22Rv1 (cell line): ENCODE data around the gene INPP5D.

ENCODE experiments used
- CTCF ChIP-seq: fragments of 450-650 bp; IDR thresholded peaks from 2 replicates; pipeline ENCODE4 v1.5.1; 2017; ENCODE audit warnings: mild to moderate bottlenecking
- ZFX ChIP-seq: fragments of 450-650 bp; IDR thresholded peaks from 2 replicates; pipeline ENCODE4 v1.6.1; 2017; ENCODE audit warnings: antibody characterized with exemption, borderline replicate concordance

- TF ChIP-seq CTCF (no peak), ZFX (no peak)
These were observed 133.6 kb downstream of the INPP5D start for GRCh38 chr2:233193738-233194137.
